ENCODE measurements around the gene DEPDC7.
"Not testable (repeated sequence)": the region's sequence is repeated elsewhere in the genome, so short reads cannot be mapped to it uniquely, and the experiment has no call there.

Gene DEPDC7

GRCh38 chr11:33025339-33025722 is 9.7 kb downstream of the DEPDC7 start:
- no peak for DNase-seq (ENCODE audit: low read depth)

GRCh38 chr11:33027233-33027632 is 11.6 kb downstream of the DEPDC7 start:
- no peak for DNase-seq (ENCODE audit: low read depth)

DNA sequence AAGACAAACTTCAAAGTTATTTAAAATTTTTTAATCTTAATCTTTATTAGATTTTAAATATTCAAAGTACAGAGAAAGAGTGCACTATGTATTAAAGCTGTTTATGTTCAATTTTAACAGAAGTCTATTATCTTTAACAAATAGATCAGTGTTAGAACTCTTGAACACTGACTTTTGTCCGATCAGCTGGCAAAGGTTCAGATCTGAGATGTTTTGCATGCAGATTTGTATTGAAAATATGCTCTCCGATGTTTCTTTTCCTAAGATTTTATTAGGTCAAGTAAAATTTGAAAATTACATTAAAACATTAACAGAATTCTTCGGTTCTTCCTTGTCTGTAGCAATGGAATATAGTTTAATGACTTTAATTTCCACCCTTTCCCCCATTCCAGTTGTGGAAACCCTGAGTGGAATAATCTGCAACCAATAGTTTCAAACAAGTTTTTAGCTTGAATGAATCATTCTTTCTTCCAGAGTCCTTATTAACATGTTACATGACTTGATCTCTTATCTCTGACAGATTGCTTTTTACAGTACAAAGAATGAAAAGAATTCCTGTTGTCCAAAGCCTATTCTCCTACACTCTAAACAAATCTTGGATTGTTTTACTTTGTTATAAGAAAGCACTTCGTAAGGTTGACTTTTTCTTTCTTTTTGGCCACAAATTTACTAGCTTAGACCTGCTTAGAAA is 12.3 kb downstream of the DEPDC7 start:
- no peak for DNase-seq (ENCODE audit: low read depth)

- DNase-seq (ENCODE audit: low read depth), result no peak
Observed at GRCh38 chr11:33028537-33028914, 12.8 kb downstream of the DEPDC7 start.

DNA sequence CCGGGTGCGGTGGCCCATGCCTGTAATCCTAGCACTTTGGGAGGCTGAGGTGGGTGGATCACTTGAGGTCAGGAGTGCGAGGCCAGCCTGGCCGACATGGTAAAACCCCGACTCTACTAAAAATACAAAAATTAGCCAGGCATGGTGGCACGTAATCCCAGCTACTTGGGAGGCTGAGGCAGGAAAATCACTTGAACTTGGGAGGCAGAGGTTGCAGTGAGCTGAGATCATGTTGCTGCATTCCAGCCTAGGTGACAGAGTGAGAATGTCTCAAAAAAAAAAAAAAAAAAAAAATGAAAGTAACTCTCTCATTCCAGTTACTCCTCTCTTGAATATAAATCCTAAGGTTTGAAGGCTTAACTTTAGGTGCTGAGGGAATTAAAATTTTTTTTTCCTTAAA is 13.5 kb downstream of the DEPDC7 start:
- DNase-seq (ENCODE audit: low read depth), result not testable (repeated sequence)

- no peak for DNase-seq (ENCODE audit: low read depth)
Observed at GRCh38 chr11:33033493-33033892, 17.8 kb downstream of the DEPDC7 start.

- no peak for DNase-seq (ENCODE audit: low read depth)
Observed at GRCh38 chr11:33035011-33035410, 19.3 kb downstream of the DEPDC7 start.

GRCh38 chr11:33039274-33040032 is 23.8 kb downstream of the DEPDC7 start, which contains the start of gene TCP11L1:
TSS of gene TCP11L1 (plus strand) at chr11:33039572. CDS start at chr11:33043774, 4,202 bp downstream.
- peak; percentile 47 for DNase-seq (ENCODE audit: low read depth)

- no peak for DNase-seq (ENCODE audit: low read depth)
Observed at GRCh38 chr11:33040033-33040861, 24.6 kb downstream of the DEPDC7 start.

DNA sequence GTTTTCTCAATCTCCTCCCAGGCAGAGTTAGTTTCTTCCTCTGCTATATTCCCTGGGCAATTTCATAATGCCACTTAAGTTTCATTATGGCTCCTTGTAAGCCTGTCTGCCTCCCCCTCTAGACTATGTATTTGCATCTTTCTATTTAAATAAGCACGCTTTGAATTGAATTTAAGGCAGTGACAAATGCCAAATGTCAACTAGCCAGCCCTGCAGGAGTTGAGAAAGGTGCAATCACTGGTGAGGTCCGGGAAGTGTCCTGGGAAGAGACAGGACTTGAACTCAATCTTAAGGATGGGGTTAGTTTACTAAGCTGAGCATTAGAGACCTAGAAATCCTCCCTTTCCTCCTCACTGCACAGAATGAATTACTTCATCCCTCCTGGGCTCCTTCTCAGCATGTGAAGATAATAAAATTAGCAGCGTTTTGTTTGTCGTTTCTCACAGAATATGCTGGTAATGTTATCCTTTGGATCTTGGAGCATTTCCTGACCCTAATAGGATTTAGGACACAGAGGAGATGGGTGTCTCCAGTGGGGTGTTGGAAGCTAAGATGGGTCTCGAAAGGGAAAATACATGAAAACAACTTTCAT is 25.3 kb downstream of the DEPDC7 start:
- no peak for DNase-seq (ENCODE audit: low read depth)

GRCh38 chr11:33043221-33043830 is 27.6 kb downstream of the DEPDC7 start:
- DNase-seq (ENCODE audit: low read depth), result no peak

DNA sequence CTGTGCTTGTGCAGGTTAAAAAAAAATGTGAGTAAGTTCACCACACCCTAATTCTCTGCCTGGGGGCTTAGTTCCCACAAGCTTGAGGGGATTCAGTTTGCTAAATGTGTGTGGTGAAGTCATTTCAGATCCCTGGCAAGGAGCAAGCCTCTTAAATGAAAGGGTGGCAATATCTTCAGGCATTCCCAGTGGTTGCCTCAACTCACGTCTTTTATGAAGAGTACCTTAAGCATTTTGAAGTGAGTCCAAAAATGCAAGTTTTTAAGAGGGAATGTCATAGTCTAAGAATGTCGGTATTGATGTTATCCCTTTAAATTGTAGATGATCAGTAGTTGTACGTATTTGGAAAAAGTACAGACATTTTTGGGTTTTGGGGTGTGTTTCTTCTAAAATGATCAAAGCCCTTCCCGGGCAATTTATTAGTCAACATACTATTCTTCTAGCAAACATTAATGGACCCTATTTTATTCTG is 28.6 kb downstream of the DEPDC7 start:
- no peak for DNase-seq (ENCODE audit: low read depth)

GRCh38 chr11:33045551-33046255 is 30.0 kb downstream of the DEPDC7 start:
- DNase-seq (ENCODE audit: low read depth), result no peak

DNA sequence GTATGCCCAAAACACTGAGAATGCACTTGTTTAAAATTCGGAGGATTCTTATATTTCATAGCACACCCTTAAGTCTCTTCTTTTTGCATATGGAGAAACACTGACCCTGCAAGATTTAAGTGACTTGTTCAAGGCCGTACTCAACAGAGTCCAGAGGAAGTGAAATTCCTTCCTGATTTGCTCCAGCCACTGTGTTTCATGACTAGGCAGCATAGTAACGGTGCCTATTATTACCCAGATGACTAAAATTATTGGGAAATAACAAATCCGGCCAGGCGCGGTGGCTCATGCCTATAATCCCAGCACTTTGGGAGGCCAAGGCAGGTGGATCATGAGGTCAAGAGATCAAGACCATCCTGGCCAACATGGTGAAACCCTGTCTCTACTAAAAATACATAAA is 33.0 kb downstream of the DEPDC7 start:
- not testable (repeated sequence) for DNase-seq (ENCODE audit: low read depth)

DNA sequence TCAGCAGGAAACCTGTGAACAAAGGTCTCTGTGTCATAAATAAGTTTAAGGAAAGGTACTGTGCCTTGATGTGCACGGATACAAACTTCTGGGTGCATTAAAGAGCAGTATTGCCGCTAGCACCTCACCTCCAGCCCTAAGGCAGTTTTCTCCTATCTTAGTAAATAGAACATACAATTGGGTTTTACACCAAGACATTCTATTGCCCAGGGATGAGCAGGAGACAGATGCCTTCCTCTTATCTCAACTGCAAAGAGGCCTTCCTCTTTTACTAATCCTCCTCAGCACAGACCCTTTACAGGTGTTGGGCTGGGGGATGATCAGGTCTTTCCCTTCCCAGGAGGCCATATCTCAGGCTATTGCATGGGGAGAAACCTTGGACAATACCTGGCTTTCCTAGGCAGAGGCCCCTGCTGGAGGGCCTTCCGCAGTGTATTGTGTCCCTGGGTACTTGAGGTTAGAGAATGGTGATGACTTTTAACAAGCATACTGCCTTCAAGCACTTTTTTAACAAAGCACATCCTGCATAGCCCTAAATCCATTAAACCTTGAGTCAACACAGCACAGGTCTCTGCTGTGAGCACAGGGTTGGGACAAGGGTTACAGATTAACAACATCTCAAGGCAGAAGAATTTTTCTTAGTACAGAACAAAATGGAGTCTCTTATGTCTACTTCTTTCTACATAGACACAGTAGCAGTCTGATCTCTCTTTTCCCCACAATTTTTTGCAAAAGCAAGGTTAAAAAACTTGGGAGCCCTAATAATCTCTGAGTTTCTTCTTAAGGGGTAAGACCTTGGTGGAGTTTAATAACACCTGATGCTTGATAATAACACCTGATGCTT is 34.1 kb downstream of the DEPDC7 start:
- not testable (repeated sequence) for DNase-seq (ENCODE audit: low read depth)

- DNase-seq (ENCODE audit: low read depth), result no peak
Observed at GRCh38 chr11:33052231-33052630, 36.6 kb downstream of the DEPDC7 start.

DNA sequence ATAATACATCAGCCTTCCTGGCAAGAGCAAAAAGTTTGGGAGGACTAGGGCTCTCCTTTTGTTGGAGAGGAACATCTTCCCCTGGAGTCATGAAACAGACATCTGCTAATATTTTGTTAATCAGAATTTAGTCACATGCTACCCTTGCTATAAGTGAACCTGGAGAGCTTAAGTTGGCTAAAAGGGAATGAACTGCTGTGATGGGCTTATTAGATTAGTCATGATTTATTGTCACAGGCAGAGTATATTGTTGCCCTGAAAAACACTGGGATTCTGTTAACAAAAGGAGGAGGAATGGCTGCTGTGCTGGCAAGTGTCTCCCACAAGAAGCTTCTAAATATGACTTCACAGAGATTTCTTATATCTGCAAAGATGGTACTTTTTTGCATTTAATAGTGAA is 39.7 kb downstream of the DEPDC7 start:
- DNase-seq (ENCODE audit: low read depth), result no peak

GRCh38 chr11:33057284-33057683 is 41.6 kb downstream of the DEPDC7 start:
- DNase-seq (ENCODE audit: low read depth), result no peak

DNA sequence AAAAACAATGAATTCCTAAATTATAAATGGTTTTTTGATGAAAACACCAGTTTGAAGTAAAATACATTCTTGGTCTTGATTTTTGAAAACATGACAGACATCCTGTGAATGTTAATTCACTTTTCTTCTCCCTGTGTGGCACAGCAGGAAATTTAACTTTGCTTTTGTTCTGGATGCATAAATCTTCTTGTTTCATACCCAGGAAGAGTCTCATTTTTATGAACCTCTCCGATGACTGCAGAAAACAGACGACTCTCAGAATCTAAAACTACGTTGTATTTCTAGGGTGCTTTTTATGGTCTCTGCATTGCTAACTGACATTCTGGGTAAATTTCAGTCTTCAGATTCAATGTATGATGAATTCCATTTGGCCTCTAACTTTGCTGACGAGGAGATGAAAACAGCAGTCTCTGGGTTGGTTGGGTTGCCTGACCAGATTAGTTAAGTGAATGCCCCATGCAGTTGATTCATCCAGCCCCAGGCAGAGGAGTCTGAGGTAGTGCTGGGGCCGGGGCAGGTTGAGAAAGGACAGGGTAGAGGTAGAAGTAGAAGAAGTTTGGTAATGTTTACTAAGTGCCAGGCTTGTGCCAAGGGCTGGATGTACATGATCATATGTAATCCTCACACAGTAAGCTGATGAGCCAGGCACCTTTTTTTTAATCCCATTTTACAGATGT is 43.8 kb downstream of the DEPDC7 start:
- no peak for DNase-seq (ENCODE audit: low read depth)

- DNase-seq (ENCODE audit: low read depth), result no peak
Observed at GRCh38 chr11:33060271-33060670, 44.6 kb downstream of the DEPDC7 start.

Measured in stimulated activated CD8-positive, alpha-beta memory T cell treated with anti-CD3 and anti-CD28 coated beads, Interleukin-4, amount 100 ng/mL, for 24 hours (primary cell).